Keratinocyte (primary cell): ENCODE data around the gene PHACTR1. TPM values are rescaled to one million over a fixed set of nuclear protein-coding genes. Genes with fewer than 3 reads are reported as not detected.

Source experiments
- DNase-seq: peaks from one replicate; pipeline ENCODE4 v3.0.0-alpha.2; 2011; ENCODE audit warnings: low read depth, missing footprints, low spot score
- FAIRE-seq: peaks from 2 replicates; lab custom pipeline; 2011; peaks lifted over from hg19 to GRCh38; lab: Jason Lieb, UNC
- H2AFZ ChIP-seq: 2 replicates; pipeline ENCODE4 v1.6.0; 2012; ENCODE audit warnings: low read length, control low read depth, inconsistent platforms; ENCODE audit not compliant: control insufficient read depth
- H3K27ac ChIP-seq: 2 replicates; pipeline ENCODE4 v1.5.1; 2011; ENCODE audit warnings: low read length; ENCODE audit not compliant: control insufficient read depth, insufficient read depth
- H3K27me3 ChIP-seq: 3 replicates; pipeline ENCODE4 v1.6.0; 2011; ENCODE audit warnings: low read length; ENCODE audit not compliant: control insufficient read depth, insufficient read depth; ENCODE audit errors: extremely low read depth
- H3K36me3 ChIP-seq, 2 experiments: 2 replicates in 1 of 2; 3 replicates in 1 of 2; pipeline ENCODE4 v1.5.1; 2011; ENCODE audit warnings: low read length in 2 of 2, mild to moderate bottlenecking in 1 of 2; ENCODE audit not compliant: control insufficient read depth in 2 of 2, insufficient read depth in 2 of 2; ENCODE audit errors: extremely low read depth in 1 of 2
- H3K4me1 ChIP-seq: 3 replicates; pipeline ENCODE4 v1.5.1; 2011; ENCODE audit warnings: low read length; ENCODE audit not compliant: control insufficient read depth, insufficient read depth; ENCODE audit errors: extremely low read depth
- H3K4me2 ChIP-seq: 3 replicates; pipeline ENCODE4 v1.6.0; 2011; ENCODE audit warnings: low read depth, low read length; ENCODE audit not compliant: control insufficient read depth, insufficient read depth; ENCODE audit errors: extremely low read depth
- H3K4me3 ChIP-seq, 3 experiments: fragments of 200-600 bp in 1 of 3; sonication (generic) in 1 of 3; 2 replicates in 2 of 3; 3 replicates in 1 of 3; pipeline ENCODE4 v1.5.1; 2011 to 2016; ENCODE audit warnings: low read length in 3 of 3, mild to moderate bottlenecking in 3 of 3, control low read depth in 2 of 3, inconsistent platforms in 1 of 3, low read depth in 1 of 3, mixed read lengths in 1 of 3, mixed run types in 1 of 3, moderate library complexity in 1 of 3; ENCODE audit not compliant: control insufficient read depth in 2 of 3, insufficient read depth in 2 of 3; ENCODE audit errors: extremely low read depth in 1 of 3
- H3K79me2 ChIP-seq: 2 replicates; pipeline ENCODE4 v1.6.0; 2012; ENCODE audit warnings: low read length; ENCODE audit not compliant: control insufficient read depth, insufficient read depth
- H3K9ac ChIP-seq: 3 replicates; pipeline ENCODE4 v1.6.0; 2011; ENCODE audit warnings: low read length; ENCODE audit not compliant: control insufficient read depth, insufficient read depth; ENCODE audit errors: extremely low read depth
- H3K9me1 ChIP-seq: 3 replicates; pipeline ENCODE4 v1.6.0; 2011; ENCODE audit warnings: low read length; ENCODE audit not compliant: control insufficient read depth, insufficient read depth; ENCODE audit errors: extremely low read depth
- H3K9me3 ChIP-seq: 2 replicates; pipeline ENCODE4 v1.5.1; 2012; ENCODE audit warnings: low read depth, low read length; ENCODE audit not compliant: control insufficient read depth
- H4K20me1 ChIP-seq: 3 replicates; pipeline ENCODE4 v1.6.0; 2011; ENCODE audit warnings: low read length; ENCODE audit not compliant: control insufficient read depth, insufficient read depth; ENCODE audit errors: extremely low read depth
- EZH2 ChIP-seq: IDR thresholded peaks from one replicate; pipeline ENCODE4 v1.6.1; 2012; ENCODE audit warnings: inconsistent platforms, mild to moderate bottlenecking, low read length, moderate library complexity
- dilution Hi-C: fragments of 300-500 bp; cut with MboI; formaldehyde crosslinking; loops from one replicate; pipeline ENCODE4 v1.7.0; 2020; ENCODE audit warnings: low sequenced_read_pairs; ENCODE audit not compliant: extremely low pct_ligation_motif_present
- polyA plus RNA-seq, 5 experiments: library from polyadenylated mRNA; depleted of rRNA in 3 of 5; stranded (reverse) in 3 of 5; stranded (forward) in 1 of 5; unstranded in 1 of 5; fragments of >200 nt; gene quantifications; 1 replicate in 1 of 5; 2 replicates in 3 of 5; 3 replicates in 1 of 5; pipeline versions ENCODE4 v1.2.1 to v1.2.3, GENCODE V29; 2011 to 2012; ENCODE audit warnings: missing spikeins in 2 of 5, low read depth in 1 of 5, low replicate concordance in 1 of 5
- TF ChIP-seq, protein P1 (sequence below), 3 experiments: IDR thresholded peaks in 1 of 3; conservative IDR thresholded peaks in 1 of 3; optimal IDR thresholded peaks in 1 of 3; 2 replicates in 2 of 3; 3 replicates in 1 of 3; pipeline versions ENCODE3 to v1.5.1; 2011; ENCODE audit warnings: low read length in 3 of 3, mild to moderate bottlenecking in 3 of 3, moderate library complexity in 2 of 3, control low read depth in 1 of 3, inconsistent platforms in 1 of 3; ENCODE audit not compliant: insufficient read depth in 2 of 3; ENCODE audit errors: extremely low read depth in 1 of 3

Gene PHACTR1
- polyA plus RNA-seq, 1 donor (not counting 4 experiments of a cell fraction or from before 2014, with no cell fraction given), result 0.22 TPM

DNA sequence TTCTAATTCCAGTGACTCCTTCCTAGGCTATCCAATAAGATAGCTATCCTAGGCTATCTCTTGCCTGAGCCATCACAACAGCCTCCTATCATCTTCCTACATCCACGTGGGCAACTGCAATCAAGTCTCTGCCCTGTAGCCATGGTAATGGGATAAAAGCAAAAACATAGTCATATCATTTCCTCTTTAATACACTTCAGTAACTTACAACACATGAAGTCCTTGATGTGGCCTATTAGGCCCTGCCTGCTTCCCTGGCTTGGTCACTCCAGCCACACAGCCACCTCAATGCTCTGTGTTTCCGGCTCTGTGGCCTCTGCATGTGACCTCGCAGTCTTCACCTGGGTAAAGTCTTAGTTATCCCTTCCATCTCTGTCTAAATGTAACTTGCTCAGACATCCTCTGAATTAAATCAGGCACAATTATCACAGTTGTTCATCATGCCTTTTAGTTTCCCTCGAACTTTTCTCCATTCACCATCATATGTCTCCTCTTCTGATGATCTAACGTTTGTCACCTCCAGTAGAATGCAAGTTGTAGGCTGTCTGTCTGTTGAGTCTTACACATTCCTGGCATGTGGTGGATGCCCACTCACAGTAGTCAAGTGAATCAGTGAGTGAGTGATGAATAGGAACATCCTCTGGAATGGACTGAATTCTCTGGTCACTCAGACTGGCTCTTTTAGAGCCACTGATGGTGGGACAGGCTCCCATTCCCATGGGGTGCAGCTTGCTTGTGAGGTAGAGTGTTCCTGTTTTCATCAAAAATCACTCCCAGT is 382.4 kb downstream of the PHACTR1 start:
- FAIRE-seq (no peak), DNase-seq (no peak)
- dilution Hi-C loops, result no loop called here
- no peaks in the 10 kb centered on the region for H3K36me3 ChIP-seq
- H3K4me1 ChIP-seq, result no peaks in the 10 kb centered on the region
- no peaks in the 10 kb centered on the region for H3K79me2 ChIP-seq
- H3K9ac ChIP-seq, result no peak overlapping the region
- H3K9me3 ChIP-seq, result no peaks in the 10 kb centered on the region
- no peak overlapping the region for H2AFZ ChIP-seq
- H3K4me3 ChIP-seq, result no peak overlapping the region
- no peak overlapping the region for H3K4me2 ChIP-seq
- no peak overlapping the region for H3K27ac ChIP-seq
- no peaks in the 10 kb centered on the region for H3K27me3 ChIP-seq
- no peak for TF ChIP-seq EZH2
- TF ChIP-seq, protein P1, sequence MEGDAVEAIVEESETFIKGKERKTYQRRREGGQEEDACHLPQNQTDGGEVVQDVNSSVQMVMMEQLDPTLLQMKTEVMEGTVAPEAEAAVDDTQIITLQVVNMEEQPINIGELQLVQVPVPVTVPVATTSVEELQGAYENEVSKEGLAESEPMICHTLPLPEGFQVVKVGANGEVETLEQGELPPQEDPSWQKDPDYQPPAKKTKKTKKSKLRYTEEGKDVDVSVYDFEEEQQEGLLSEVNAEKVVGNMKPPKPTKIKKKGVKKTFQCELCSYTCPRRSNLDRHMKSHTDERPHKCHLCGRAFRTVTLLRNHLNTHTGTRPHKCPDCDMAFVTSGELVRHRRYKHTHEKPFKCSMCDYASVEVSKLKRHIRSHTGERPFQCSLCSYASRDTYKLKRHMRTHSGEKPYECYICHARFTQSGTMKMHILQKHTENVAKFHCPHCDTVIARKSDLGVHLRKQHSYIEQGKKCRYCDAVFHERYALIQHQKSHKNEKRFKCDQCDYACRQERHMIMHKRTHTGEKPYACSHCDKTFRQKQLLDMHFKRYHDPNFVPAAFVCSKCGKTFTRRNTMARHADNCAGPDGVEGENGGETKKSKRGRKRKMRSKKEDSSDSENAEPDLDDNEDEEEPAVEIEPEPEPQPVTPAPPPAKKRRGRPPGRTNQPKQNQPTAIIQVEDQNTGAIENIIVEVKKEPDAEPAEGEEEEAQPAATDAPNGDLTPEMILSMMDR (optimal IDR thresholded peaks at IDR 0.05 in 1 of 3, IDR thresholded peaks at IDR 0.05 in 1 of 3, conservative IDR thresholded peaks at IDR 0.05 in 1 of 3; ENCODE audit: extremely low read depth in 1 of 3, insufficient read depth in 2 of 3, low read length in 3 of 3), result no peak
- no peaks in the 10 kb centered on the region for H4K20me1 ChIP-seq
- no peaks in the 10 kb centered on the region for H3K9me1 ChIP-seq

DNA sequence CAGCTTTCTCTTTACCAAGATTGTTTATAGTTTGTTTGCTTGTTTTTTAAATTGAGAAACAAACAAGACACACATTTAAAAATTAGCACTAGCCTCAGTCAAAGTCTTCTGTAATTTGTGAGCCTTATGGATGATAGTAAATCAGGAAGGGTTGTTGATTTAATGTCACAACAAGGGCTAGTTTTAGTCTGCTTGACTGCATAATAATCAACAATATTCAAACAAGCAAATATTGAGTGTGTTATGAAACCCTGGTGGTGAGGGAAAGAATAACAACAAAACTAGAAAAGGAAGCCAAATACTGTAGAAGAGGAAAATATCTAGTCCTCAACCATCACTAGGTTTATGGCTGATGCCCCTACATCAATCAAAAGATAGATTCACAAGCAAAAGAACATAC is 383.2 kb downstream of the PHACTR1 start:
- DNase-seq (no peak), FAIRE-seq (no peak)
- Histone ChIP-seq H3K9me1 (no peaks in the 10 kb centered on the region), H3K4me1 (no peaks in the 10 kb centered on the region), H3K4me3 (no peak overlapping the region), H3K9ac (no peak overlapping the region), H3K36me3 (no peaks in the 10 kb centered on the region), H3K79me2 (no peaks in the 10 kb centered on the region), H2AFZ (no peak overlapping the region), H3K4me2 (no peak overlapping the region), H3K9me3 (no peaks in the 10 kb centered on the region), H3K27me3 (no peaks in the 10 kb centered on the region), H4K20me1 (no peaks in the 10 kb centered on the region), H3K27ac (no peak overlapping the region)
- TF ChIP-seq EZH2, result no peak
- TF ChIP-seq, protein P1 (optimal IDR thresholded peaks at IDR 0.05 in 1 of 3, IDR thresholded peaks at IDR 0.05 in 1 of 3, conservative IDR thresholded peaks at IDR 0.05 in 1 of 3; ENCODE audit: extremely low read depth in 1 of 3, insufficient read depth in 2 of 3, low read length in 3 of 3), result peak in 2 of 3 experiments; percentile 25 to 27
- dilution Hi-C loops, result no loop called here
